GM19043 (cell line): Measurements from ENCODE around the gene SLCO3A1.
"Not testable (repeated sequence)": the region's sequence is repeated elsewhere in the genome, so short reads cannot be mapped to it uniquely, and the experiment has no call there.

Source experiments
- ATAC-seq: cut with Tn5 transposase; IDR thresholded peaks from one replicate; pipeline ENCODE4 v1.9.1; 2021; ENCODE audit warnings: low read depth; ENCODE audit not compliant: unreplicated experiment

SLCO3A1 gene

GRCh38 chr15:91956026-91956723 lies 102.7 kb downstream of the SLCO3A1 start:
- ATAC-seq = no peak

- ATAC-seq = no peak
These were observed 107.8 kb downstream of the SLCO3A1 start for GRCh38 chr15:91961357-91961756.

GRCh38 chr15:91963747-91964146 lies 110.2 kb downstream of the SLCO3A1 start:
- not testable (repeated sequence) for ATAC-seq

GRCh38 chr15:91965501-91966193 lies 112.1 kb downstream of the SLCO3A1 start:
- ATAC-seq = no peak

GRCh38 chr15:91966194-91966552 lies 112.7 kb downstream of the SLCO3A1 start:
- no peak for ATAC-seq

- no peak for ATAC-seq
These were observed 114.6 kb downstream of the SLCO3A1 start for GRCh38 chr15:91967935-91968606.

GRCh38 chr15:91968610-91969009 lies 115.1 kb downstream of the SLCO3A1 start:
- no peak for ATAC-seq

GRCh38 chr15:91970142-91970541 lies 116.6 kb downstream of the SLCO3A1 start:
- ATAC-seq = no peak

GRCh38 chr15:91973481-91973880 lies 120.0 kb downstream of the SLCO3A1 start:
- ATAC-seq = no peak

GRCh38 chr15:91974321-91974720 lies 120.8 kb downstream of the SLCO3A1 start:
- ATAC-seq = no peak

- ATAC-seq = no peak
These were observed 121.9 kb downstream of the SLCO3A1 start for GRCh38 chr15:91975241-91975978.

- ATAC-seq = no peak
These were observed 123.5 kb downstream of the SLCO3A1 start for GRCh38 chr15:91976966-91977365.

- ATAC-seq = no peak
These were observed 127.2 kb downstream of the SLCO3A1 start for GRCh38 chr15:91980502-91981267.

GRCh38 chr15:91981821-91982800 lies 128.6 kb downstream of the SLCO3A1 start:
- no peak for ATAC-seq

- ATAC-seq = no peak
These were observed 130.3 kb downstream of the SLCO3A1 start for GRCh38 chr15:91983729-91984340.

- no peak for ATAC-seq
These were observed 131.8 kb downstream of the SLCO3A1 start for GRCh38 chr15:91985297-91985696.

GRCh38 chr15:91988071-91988470 lies 134.6 kb downstream of the SLCO3A1 start:
- no peak for ATAC-seq

GRCh38 chr15:91988655-91989054 lies 135.1 kb downstream of the SLCO3A1 start:
- no peak for ATAC-seq

- no peak for ATAC-seq
These were observed 136.3 kb downstream of the SLCO3A1 start for GRCh38 chr15:91989821-91990220.
